B cell (primary cell): ENCODE results near the gene TLK1.

Experiments
- EZH2 ChIP-seq: IDR thresholded peaks from 2 replicates; pipeline ENCODE4 v1.6.1; 2012; ENCODE audit warnings: borderline replicate concordance, low read depth, mild to moderate bottlenecking, moderate library complexity, low read length; ENCODE audit not compliant: insufficient read depth, poor library complexity, severe bottlenecking
- TF ChIP-seq, protein P1 (sequence below): fragments of 200-600 bp; IDR thresholded peaks from one replicate; pipeline ENCODE4 v1.8.0; 2022; ENCODE audit warnings: antibody characterized with exemption, mild to moderate bottlenecking

DNA sequence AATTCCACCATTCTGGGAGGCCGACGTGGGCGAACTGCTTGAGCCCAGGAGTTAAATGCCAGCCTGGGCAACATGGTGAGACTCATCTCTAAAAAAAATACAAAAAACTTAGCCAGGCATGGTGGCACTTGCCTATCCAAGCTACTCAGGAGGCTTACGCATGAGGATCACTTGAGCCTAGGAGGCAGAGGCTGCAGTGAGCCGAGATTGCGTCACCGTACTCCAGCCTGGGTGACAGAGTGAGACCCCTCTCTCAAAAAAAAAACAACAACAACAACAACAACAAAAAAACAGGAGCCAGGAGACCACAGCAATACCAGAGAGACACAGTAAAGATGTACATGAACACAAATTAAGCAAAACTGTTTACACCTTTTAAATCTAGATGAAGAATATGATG lies 52.9 kb downstream of the TLK1 start:
- TF ChIP-seq, protein P1, sequence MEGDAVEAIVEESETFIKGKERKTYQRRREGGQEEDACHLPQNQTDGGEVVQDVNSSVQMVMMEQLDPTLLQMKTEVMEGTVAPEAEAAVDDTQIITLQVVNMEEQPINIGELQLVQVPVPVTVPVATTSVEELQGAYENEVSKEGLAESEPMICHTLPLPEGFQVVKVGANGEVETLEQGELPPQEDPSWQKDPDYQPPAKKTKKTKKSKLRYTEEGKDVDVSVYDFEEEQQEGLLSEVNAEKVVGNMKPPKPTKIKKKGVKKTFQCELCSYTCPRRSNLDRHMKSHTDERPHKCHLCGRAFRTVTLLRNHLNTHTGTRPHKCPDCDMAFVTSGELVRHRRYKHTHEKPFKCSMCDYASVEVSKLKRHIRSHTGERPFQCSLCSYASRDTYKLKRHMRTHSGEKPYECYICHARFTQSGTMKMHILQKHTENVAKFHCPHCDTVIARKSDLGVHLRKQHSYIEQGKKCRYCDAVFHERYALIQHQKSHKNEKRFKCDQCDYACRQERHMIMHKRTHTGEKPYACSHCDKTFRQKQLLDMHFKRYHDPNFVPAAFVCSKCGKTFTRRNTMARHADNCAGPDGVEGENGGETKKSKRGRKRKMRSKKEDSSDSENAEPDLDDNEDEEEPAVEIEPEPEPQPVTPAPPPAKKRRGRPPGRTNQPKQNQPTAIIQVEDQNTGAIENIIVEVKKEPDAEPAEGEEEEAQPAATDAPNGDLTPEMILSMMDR, result no peak
- no peak for TF ChIP-seq EZH2
